Colonic mucosa (tissue), 4 donors: ENCODE results near the gene CCDC201. TPM values are rescaled to one million over a fixed set of nuclear protein-coding genes. Genes with fewer than 3 reads are reported as not detected.
"Not testable (repeated sequence)": the region's sequence is repeated elsewhere in the genome, so short reads cannot be mapped to it uniquely, and the experiment has no call there.

Source experiments
- DNase-seq: peaks from one replicate; pipeline ENCODE4 v3.0.0-alpha.2; 2020
- H3K27ac ChIP-seq: fragments of 200-600 bp; one replicate; pipeline ENCODE4 v1.8.0; 2021
- H3K27me3 ChIP-seq: fragments of 200-600 bp; one replicate; pipeline ENCODE4 v1.8.0; 2021
- H3K36me3 ChIP-seq: fragments of 200-600 bp; one replicate; pipeline ENCODE4 v1.8.0; 2021
- H3K4me1 ChIP-seq: fragments of 200-600 bp; one replicate; pipeline ENCODE4 v1.8.0; 2021; ENCODE audit warnings: mild to moderate bottlenecking
- H3K4me3 ChIP-seq: fragments of 200-600 bp; one replicate; pipeline ENCODE4 v1.8.0; 2021
- H3K9ac ChIP-seq, 2 donors: one replicate each; pipeline ENCODE4 v1.7.0; 2013; ENCODE audit warnings: control low read depth in 2 of 2, low read depth in 2 of 2, low read length in 2 of 2
- H3K9me3 ChIP-seq: fragments of 200-600 bp; one replicate; pipeline ENCODE4 v1.8.0; 2021
- intact Hi-C: fragments of 100-400 bp; cut with DNase I; formaldehyde crosslinking; loops from one replicate; pipeline ENCODE4 v1.14.1; 2022
- total RNA-seq, 2 donors: library from RNA; stranded (reverse); fragmentation: NEBNext Ultra II Directional in 1 of 2; extraction: Animal tissue kit (Norgen Biotek cat#: 25700) in 1 of 2; gene quantifications; one replicate each; pipeline ENCODE4 v1.2.1, GENCODE V29; 2021
- donor health status: healthy.
- donor health status: DM: no; HTN: no; CAD: no.
- donor health status: DM: no; HTN: no; CAD: no.

The CCDC201 gene
- total RNA-seq, 2 donors from 2014 or later = not detected

GRCh38 chr7:45852984-45853383 lies 19.9 kb downstream of the CCDC201 start:
- not testable (repeated sequence) for H3K4me1 ChIP-seq, H3K36me3 ChIP-seq, H3K27ac ChIP-seq, H3K27me3 ChIP-seq, H3K9me3 ChIP-seq, DNase-seq, H3K4me3 ChIP-seq, H3K9ac ChIP-seq
- intact Hi-C loops = loop anchor here (10.0 kb wide), 1 partner anchor 698 kb away; the partner anchor contains the start of gene RAMP3

GRCh38 chr7:45848734-45849133 lies 24.1 kb downstream of the CCDC201 start:
- H3K9ac ChIP-seq, H3K36me3 ChIP-seq, intact Hi-C loops, H3K9me3 ChIP-seq, H3K4me1 ChIP-seq, H3K27ac ChIP-seq, H3K27me3 ChIP-seq, DNase-seq, H3K4me3 ChIP-seq: not testable (repeated sequence)

- H3K4me1 ChIP-seq, H3K27me3 ChIP-seq, H3K27ac ChIP-seq, DNase-seq, H3K36me3 ChIP-seq, intact Hi-C loops, H3K9me3 ChIP-seq, H3K9ac ChIP-seq, H3K4me3 ChIP-seq: not testable (repeated sequence)
Observed at GRCh38 chr7:45846536-45846935, 26.3 kb downstream of the CCDC201 start.

GRCh38 chr7:45841926-45842717 lies 30.8 kb downstream of the CCDC201 start:
- H3K4me1 ChIP-seq, H3K9me3 ChIP-seq, H3K9ac ChIP-seq, H3K27ac ChIP-seq, H3K4me3 ChIP-seq, H3K27me3 ChIP-seq, DNase-seq, H3K36me3 ChIP-seq, intact Hi-C loops: not testable (repeated sequence)

- H3K27ac ChIP-seq, H3K9me3 ChIP-seq, DNase-seq, intact Hi-C loops, H3K36me3 ChIP-seq, H3K9ac ChIP-seq, H3K4me1 ChIP-seq, H3K4me3 ChIP-seq, H3K27me3 ChIP-seq: not testable (repeated sequence)
Observed at GRCh38 chr7:45838852-45839251, 34.0 kb downstream of the CCDC201 start.

- DNase-seq = peak; percentile 60
Observed at GRCh38 chr7:45832433-45833177, 40.3 kb downstream of the CCDC201 start.

GRCh38 chr7:45829846-45830245 lies 43.0 kb downstream of the CCDC201 start:
- intact Hi-C loops, H3K9me3 ChIP-seq, H3K36me3 ChIP-seq, H3K4me3 ChIP-seq, H3K9ac ChIP-seq, DNase-seq, H3K27me3 ChIP-seq, H3K4me1 ChIP-seq, H3K27ac ChIP-seq: not testable (repeated sequence)

More at GRCh38 chr7:45832433-45833177, 40.3 kb downstream of the CCDC201 start:
- H3K4me3 ChIP-seq, H3K9me3 ChIP-seq, H3K27ac ChIP-seq, H3K36me3 ChIP-seq, intact Hi-C loops, H3K4me1 ChIP-seq, H3K27me3 ChIP-seq, H3K9ac ChIP-seq: not testable (repeated sequence)

GRCh38 chr7:45827731-45828130 lies 45.2 kb downstream of the CCDC201 start:
- H3K27ac ChIP-seq, H3K27me3 ChIP-seq, H3K4me1 ChIP-seq, H3K36me3 ChIP-seq, intact Hi-C loops, H3K9me3 ChIP-seq, H3K4me3 ChIP-seq, DNase-seq, H3K9ac ChIP-seq: not testable (repeated sequence)

GRCh38 chr7:45826550-45826949 lies 46.3 kb downstream of the CCDC201 start:
- H3K9ac ChIP-seq, intact Hi-C loops, H3K27ac ChIP-seq, H3K4me3 ChIP-seq, H3K36me3 ChIP-seq, H3K4me1 ChIP-seq, H3K27me3 ChIP-seq, H3K9me3 ChIP-seq, DNase-seq: not testable (repeated sequence)

- intact Hi-C loops, DNase-seq, H3K27me3 ChIP-seq, H3K36me3 ChIP-seq, H3K4me1 ChIP-seq, H3K9ac ChIP-seq, H3K27ac ChIP-seq, H3K4me3 ChIP-seq, H3K9me3 ChIP-seq: not testable (repeated sequence)
Observed at GRCh38 chr7:45818763-45819162, 54.1 kb downstream of the CCDC201 start.

GRCh38 chr7:45817913-45818312 lies 55.0 kb downstream of the CCDC201 start:
- H3K4me3 ChIP-seq, H3K36me3 ChIP-seq, intact Hi-C loops, DNase-seq, H3K4me1 ChIP-seq, H3K27me3 ChIP-seq, H3K27ac ChIP-seq, H3K9ac ChIP-seq, H3K9me3 ChIP-seq: not testable (repeated sequence)

- H3K27ac ChIP-seq, H3K9ac ChIP-seq, DNase-seq, intact Hi-C loops, H3K4me3 ChIP-seq, H3K4me1 ChIP-seq, H3K27me3 ChIP-seq, H3K9me3 ChIP-seq, H3K36me3 ChIP-seq: not testable (repeated sequence)
Observed at GRCh38 chr7:45817016-45817415, 55.9 kb downstream of the CCDC201 start.

- DNase-seq, H3K36me3 ChIP-seq, H3K27ac ChIP-seq, H3K27me3 ChIP-seq, H3K9ac ChIP-seq, H3K4me1 ChIP-seq, intact Hi-C loops, H3K9me3 ChIP-seq, H3K4me3 ChIP-seq: not testable (repeated sequence)
Observed at GRCh38 chr7:45814216-45815118, 58.4 kb downstream of the CCDC201 start.
